GM12878 (cell line): Measurements from ENCODE around the gene DOCK2. TPM values are rescaled to one million over a fixed set of nuclear protein-coding genes. Genes with fewer than 3 reads are reported as not detected.

ENCODE experiments used
- ATAC-seq: fragments of 200-7000 bp; cut with Tn5 transposase; 3 replicates; pipeline ENCODE4 v1.9.1; 2020; ENCODE audit warnings: mild to moderate bottlenecking, moderate library complexity
- BruUV-seq: library from RNA; stranded (reverse); fragments of 400-500 nt; replicated peaks from 2 replicates; lab custom pipeline; 2021; lab: Mats Ljungman, UMichigan
- CTCF ChIA-PET: fragments of 300-600 bp; sonication (Branson Sonifier 250); formaldehyde crosslinking; extraction: SDS; loops from one replicate; lab custom pipeline; 2021; ENCODE audit warnings: inconsistent platforms; lab: Yijun Ruan, JAX
- POLR2A ChIA-PET: fragments of 350-600 bp; formaldehyde crosslinking; extraction: SDS; loops from one replicate; lab custom pipeline; 2021; ENCODE audit warnings: inconsistent platforms; lab: Charles Lee
- RAD21 ChIA-PET: fragments of 300-600 bp; sonication (Branson Sonifier 250); formaldehyde crosslinking; loops from one replicate; lab custom pipeline; 2023; ENCODE audit warnings: antibody characterized with exemption; ENCODE audit not compliant: unreplicated experiment; lab: Charles Lee
- SMC1A ChIA-PET: fragments of 300-600 bp; sonication (Branson Sonifier 250); formaldehyde crosslinking; loops from one replicate; lab custom pipeline; 2023; ENCODE audit not compliant: unreplicated experiment, uncharacterized antibody; lab: Charles Lee
- DNase-seq: peaks from one replicate; pipeline ENCODE4 v3.0.0-alpha.2; 2011; ENCODE audit warnings: low read depth, low spot score
- FAIRE-seq: peaks from 3 replicates; lab custom pipeline; 2011; peaks lifted over from hg19 to GRCh38; lab: Jason Lieb, UNC
- H2AFZ ChIP-seq: 2 replicates; pipeline ENCODE4 v1.6.0; 2011; ENCODE audit warnings: low read depth, low read length, control low read depth; ENCODE audit not compliant: control insufficient read depth
- H3K27ac ChIP-seq: 2 replicates; pipeline ENCODE4 v1.5.1; 2011; ENCODE audit warnings: control low read depth; ENCODE audit not compliant: control insufficient read depth, insufficient read depth
- H3K27me3 ChIP-seq, 2 experiments: replicated peaks in 1 of 2; 2 replicates each; pipeline versions ENCODE4 v1.6.0 to v1.6.1; 2011; ENCODE audit warnings: low read length in 1 of 2; ENCODE audit not compliant: control insufficient read depth in 2 of 2, insufficient read depth in 2 of 2
- H3K36me3 ChIP-seq, 2 experiments: 2 replicates each; pipeline ENCODE4 v1.5.1; 2011; ENCODE audit warnings: low read length in 1 of 2; ENCODE audit not compliant: control insufficient read depth in 2 of 2, insufficient read depth in 2 of 2
- H3K4me1 ChIP-seq: 2 replicates; pipeline ENCODE4 v1.6.1; 2011; ENCODE audit warnings: mild to moderate bottlenecking, low read length, moderate library complexity, mixed read lengths; ENCODE audit not compliant: control insufficient read depth, insufficient read depth
- H3K4me2 ChIP-seq: 2 replicates; pipeline ENCODE4 v1.6.0; 2011; ENCODE audit warnings: control low read depth; ENCODE audit not compliant: control insufficient read depth, insufficient read depth
- H3K4me3 ChIP-seq: fragments of 200-600 bp; sonication (generic); 2 replicates; pipeline ENCODE4 v1.5.1; 2016
- H3K79me2 ChIP-seq: 2 replicates; pipeline ENCODE4 v1.6.0; 2011; ENCODE audit warnings: low read length; ENCODE audit not compliant: control insufficient read depth, insufficient read depth
- H3K9ac ChIP-seq: 2 replicates; pipeline ENCODE4 v1.8.0; 2011; ENCODE audit warnings: low read length, control low read depth, mixed read lengths; ENCODE audit not compliant: control insufficient read depth, insufficient read depth
- H3K9me3 ChIP-seq: replicated peaks from 3 replicates; pipeline ENCODE4 v1.5.1; 2011; ENCODE audit warnings: mild to moderate bottlenecking, low read length; ENCODE audit not compliant: control insufficient read depth, insufficient read depth
- H4K20me1 ChIP-seq: 2 replicates; pipeline ENCODE4 v1.6.0; 2011; ENCODE audit not compliant: control insufficient read depth, insufficient read depth
- ETV6 ChIP-seq, 2 experiments: fragments of 450-650 bp in 1 of 2; IDR thresholded peaks in 1 of 2; conservative IDR thresholded peaks in 1 of 2; 2 replicates each; pipeline ENCODE4 v1.6.1; 2014; ENCODE audit warnings: antibody characterized with exemption in 1 of 2, borderline replicate concordance in 1 of 2, low read depth in 1 of 2, mild to moderate bottlenecking in 1 of 2, moderate library complexity in 1 of 2
- HCFC1 ChIP-seq: fragments of 150-350 bp; IDR thresholded peaks from 2 replicates; pipeline ENCODE4 v1.6.1; 2014; ENCODE audit warnings: low read length
- HDAC6 ChIP-seq: fragments of 200-600 bp; sonication (generic); IDR thresholded peaks from one replicate; pipeline ENCODE4 v1.8.0; 2017; ENCODE audit warnings: antibody characterized with exemption; ENCODE audit not compliant: unreplicated experiment
- IRF4 ChIP-seq: IDR thresholded peaks from 2 replicates; pipeline ENCODE4 v1.6.1; 2011; ENCODE audit warnings: low read depth, low read length
- KAT2A ChIP-seq: conservative IDR thresholded peaks from 2 replicates; pipeline ENCODE4 v1.6.1; 2011; ENCODE audit warnings: low read depth, low read length; ENCODE audit not compliant: control insufficient read depth
- MTA3 ChIP-seq: IDR thresholded peaks from 2 replicates; pipeline ENCODE4 v1.6.1; 2012; ENCODE audit warnings: low read length, inconsistent platforms, borderline replicate concordance
- MXI1 ChIP-seq: fragments of 150-350 bp; IDR thresholded peaks from 2 replicates; pipeline ENCODE4 v1.6.1; 2011; ENCODE audit warnings: low read depth, mild to moderate bottlenecking, inconsistent platforms, low read length, improper control_type of control experiment
- RAD21 ChIP-seq: IDR thresholded peaks from 2 replicates; pipeline ENCODE4 v1.6.1; 2011; ENCODE audit warnings: mild to moderate bottlenecking, low read depth, low read length, moderate library complexity; ENCODE audit not compliant: insufficient read depth
- RBBP5 ChIP-seq: fragments of 200-600 bp; sonication (generic); conservative IDR thresholded peaks from 2 replicates; pipeline ENCODE4 v1.6.1; 2016
- STAT3 ChIP-seq: IDR thresholded peaks from 2 replicates; pipeline ENCODE4 v1.6.1; 2011; ENCODE audit warnings: low read depth, low read length, improper control_type of control experiment
- SUZ12 ChIP-seq: fragments of 200-600 bp; sonication (generic); IDR thresholded peaks from one replicate; pipeline ENCODE4 v1.6.1; 2018; ENCODE audit warnings: antibody characterized with exemption, mild to moderate bottlenecking; ENCODE audit not compliant: unreplicated experiment
- TAF1 ChIP-seq: IDR thresholded peaks from 2 replicates; pipeline ENCODE4 v1.6.1; 2011; ENCODE audit warnings: mild to moderate bottlenecking, low read depth, low read length, borderline replicate concordance
- TARDBP ChIP-seq: IDR thresholded peaks from 2 replicates; pipeline ENCODE4 v1.6.1; 2016; ENCODE audit warnings: borderline replicate concordance
- YBX1 ChIP-seq: fragments of 450-650 bp; IDR thresholded peaks from 2 replicates; pipeline ENCODE4 v1.6.1; 2016; ENCODE audit warnings: antibody characterized with exemption
- ZNF384 ChIP-seq: IDR thresholded peaks from 2 replicates; pipeline ENCODE4 v1.6.1; 2012; ENCODE audit warnings: low read depth, mild to moderate bottlenecking, low read length, improper control_type of control experiment, borderline replicate concordance
- WGBS: methylation state at CpG from one replicate; pipeline ENCODE4 v1.1.6; 2016; ENCODE audit warnings: low lambda C conversion rate; ENCODE audit not compliant: insufficient replicate concordance, insufficient coverage; ENCODE audit errors: missing lambda C conversion rate; 5-methylcytosine and 5-hydroxymethylcytosine counted together
- in situ Hi-C: fragments of 300-500 bp; cut with MboI; formaldehyde crosslinking; loops from 9 replicates; pipeline ENCODE4 v1.14.3; 2018; ENCODE audit warnings: mixed read lengths
- intact Hi-C: fragments of 100-400 bp; cut with micrococcal nuclease; formaldehyde crosslinking; loops from one replicate; pipeline ENCODE4 v1.14.2; 2022; ENCODE audit not compliant: unreplicated experiment
- polyA plus RNA-seq, 11 experiments: library from polyadenylated mRNA; depleted of rRNA in 4 of 11; unstranded in 6 of 11; stranded (reverse) in 5 of 11; fragments of >200 nt; fragmentation: Nextera tagmentation in 4 of 11; fragmentation: Illumina TruSeq in 1 of 11; extraction: Ambion mirVana in 4 of 11; extraction: Trizol in 1 of 11; gene quantifications; 1 replicate in 1 of 11; 2 replicates in 10 of 11; pipeline versions ENCODE4 v1.2.1 to v1.2.3, GENCODE V29; 2011 to 2016; ENCODE audit warnings: inconsistent platforms in 2 of 11, missing spikeins in 2 of 11, low read depth in 1 of 11
- total RNA-seq, 4 experiments: library from RNA; depleted of rRNA in 3 of 4; stranded (reverse); fragments of >200 nt in 3 of 4; fragmentation: Illumina TruSeq in 1 of 4; extraction: Trizol in 1 of 4; gene quantifications; 2 replicates each; pipeline versions ENCODE4 v1.2.1 to v1.2.3, GENCODE V29; 2013 to 2021

DOCK2 gene
- total and polyA plus RNA-seq, 10 of the 15 experiments (the other 5 are each of a cell fraction or from before 2014, with no cell fraction given), result 34.2 to 192 (median 118) TPM

DNA sequence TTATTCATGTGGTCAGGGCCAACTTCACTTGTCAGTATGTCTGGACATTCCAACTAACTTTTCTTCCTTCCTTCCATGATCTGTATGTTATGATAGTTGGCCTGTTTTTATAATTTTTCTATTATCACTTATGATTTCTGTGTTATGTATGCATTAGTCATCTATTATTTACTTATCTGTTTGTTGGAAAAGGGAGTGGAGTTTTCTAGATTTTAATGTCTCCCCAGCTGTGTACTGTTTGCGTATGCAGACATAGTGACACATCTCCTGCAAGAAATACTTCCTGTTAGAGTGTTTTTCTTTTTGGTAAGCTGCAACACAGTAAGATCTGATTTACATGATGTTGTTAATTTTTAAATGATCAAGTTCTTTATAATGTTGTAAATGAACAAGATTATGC is 351.9 kb downstream of the DOCK2 start:
- H3K4me2 ChIP-seq, result no peak overlapping the region

DNA sequence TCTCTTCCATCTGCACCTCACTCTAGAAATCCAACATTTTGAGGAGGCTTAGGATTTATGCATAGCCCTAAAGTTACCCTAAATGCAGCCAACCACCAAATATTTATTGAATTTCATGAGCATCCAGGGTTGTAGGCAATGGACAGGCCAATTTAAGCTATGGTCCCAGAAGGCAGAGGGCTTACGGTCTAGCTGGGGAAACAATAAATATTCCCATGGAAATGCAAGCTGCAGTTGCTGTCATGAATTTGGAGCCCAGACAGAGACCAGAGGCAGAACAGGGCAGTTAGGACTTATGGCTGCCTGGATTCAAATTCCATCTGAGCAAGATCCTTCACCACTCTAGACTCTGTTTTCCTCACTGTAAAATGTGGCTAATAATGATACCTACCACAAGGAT is 352.3 kb downstream of the DOCK2 start:
- no peaks in the 10 kb centered on the region for H4K20me1 ChIP-seq
- RAD21 ChIA-PET, result no interaction called here
- TF ChIP-seq ZNF384 (no peak), YBX1 (no peak), MTA3 (no peak), IRF4 (no peak), ETV6 (conservative IDR thresholded peaks at IDR 0.05 in 1 of 2, IDR thresholded peaks at IDR 0.05 in 1 of 2; ENCODE audit: borderline replicate concordance in 1 of 2, low read depth in 1 of 2) (no peak), RBBP5 (no peak), TAF1 (no peak), TARDBP (no peak), HDAC6 (no peak), KAT2A (no peak), STAT3 (no peak)
- no peak for FAIRE-seq
- 95% methylated on average over 1 of the region's 1 CpG for WGBS
- no TSS peak for BruUV-seq
- no peak overlapping the region for H3K4me3 ChIP-seq
- SMC1A ChIA-PET, result interaction anchor here (0.9 kb wide), 1 partner anchor 9 kb away, joined by 3 read pairs; the partner anchor contains the start of gene INSYN2B
- H3K36me3 ChIP-seq, result peaks cover 15 to 36% of the 10 kb centered on the region in 2 experiments
- H3K4me1 ChIP-seq, result no peaks in the 10 kb centered on the region
- in situ Hi-C loops, result no loop called here
- ATAC-seq, result no peak
- no peak overlapping the region for H3K9ac ChIP-seq
- CTCF ChIA-PET, result interaction anchor here (0.8 kb wide), 1 partner anchor 9 kb away, joined by 4 read pairs; the partner anchor contains the start of gene INSYN2B
- H3K27me3 ChIP-seq, result no peaks in the 10 kb centered on the region
- POLR2A ChIA-PET, result no interaction called here
- intact Hi-C loops, result no loop called here
- H3K4me2 ChIP-seq, result no peak overlapping the region
- H2AFZ ChIP-seq, result no peak overlapping the region
- DNase-seq, result no peak
- H3K9me3 ChIP-seq, result no peaks in the 10 kb centered on the region
- H3K79me2 ChIP-seq, result no peaks in the 10 kb centered on the region
- no peak overlapping the region for H3K27ac ChIP-seq

More for the DNA sequence above, 351.9 kb downstream of the DOCK2 start:
- peaks cover 16 to 36% of the 10 kb centered on the region in 2 experiments for H3K36me3 ChIP-seq
- BruUV-seq, result no TSS peak
- TF ChIP-seq MXI1 (no peak), HCFC1 (no peak), SUZ12 (no peak), RAD21 (no peak)
- TF ChIP-seq, all 136 proteins: peak for 0
- RAD21 ChIA-PET, result no interaction called here
- WGBS, result 89% methylated on average over 1 of the region's 1 CpG
- FAIRE-seq, result no peak
- CTCF ChIA-PET, result interaction anchor here (0.8 kb wide), 1 partner anchor 8 kb away, joined by 4 read pairs; the partner anchor contains the start of gene INSYN2B
- Histone ChIP-seq H3K27me3 (no peaks in the 10 kb centered on the region), H3K4me3 (no peak overlapping the region), H3K27ac (no peak overlapping the region), H3K79me2 (no peaks in the 10 kb centered on the region), H3K9me3 (no peaks in the 10 kb centered on the region), H3K4me1 (no peaks in the 10 kb centered on the region), H3K9ac (no peak overlapping the region), H2AFZ (no peak overlapping the region), H4K20me1 (no peaks in the 10 kb centered on the region)
- POLR2A ChIA-PET, result no interaction called here
- DNase-seq, result no peak
- in situ Hi-C loops, result no loop called here
- intact Hi-C loops, result no loop called here
- ATAC-seq, result no peak
- SMC1A ChIA-PET, result interaction anchor here (0.9 kb wide), 1 partner anchor 8 kb away, joined by 3 read pairs; the partner anchor contains the start of gene INSYN2B
